EL (cell line): ENCODE data around the gene COL5A1.
"Not testable (repeated sequence)": the region's sequence is repeated elsewhere in the genome, so short reads cannot be mapped to it uniquely, and the experiment has no call there.

ENCODE experiments used
- DNase-seq: peaks from one replicate; pipeline ENCODE4 v3.0.0-alpha.2; 2016

Gene COL5A1

GRCh38 chr9:134641990-134642384 is 384 bp downstream of the COL5A1 start:
- DNase-seq, result no peak

GRCh38 chr9:134642385-134643181 is 980 bp downstream of the COL5A1 start:
- DNase-seq, result peak; percentile 90

- peak; percentile 78 for DNase-seq
Measured at GRCh38 chr9:134643222-134643671, 1.6 kb downstream of the COL5A1 start.

GRCh38 chr9:134644401-134644724 is 2.8 kb downstream of the COL5A1 start:
- not testable (repeated sequence) for DNase-seq

GRCh38 chr9:134644725-134645606 is 3.4 kb downstream of the COL5A1 start:
- peak; percentile 99 for DNase-seq

- DNase-seq, result no peak
Measured at GRCh38 chr9:134645607-134646365, 4.2 kb downstream of the COL5A1 start.

GRCh38 chr9:134647359-134648080 is 5.9 kb downstream of the COL5A1 start:
- DNase-seq, result no peak

- peak; percentile 83 for DNase-seq
Measured at GRCh38 chr9:134648701-134649530, 7.3 kb downstream of the COL5A1 start.

- DNase-seq, result no peak
Measured at GRCh38 chr9:134650431-134651190, 9.0 kb downstream of the COL5A1 start.

GRCh38 chr9:134651226-134651905 is 9.8 kb downstream of the COL5A1 start:
- no peak for DNase-seq

- no peak for DNase-seq
Measured at GRCh38 chr9:134652291-134653225, 11.0 kb downstream of the COL5A1 start.

GRCh38 chr9:134653259-134654009 is 11.8 kb downstream of the COL5A1 start:
- no peak for DNase-seq

- no peak for DNase-seq
Measured at GRCh38 chr9:134655101-134655500, 13.5 kb downstream of the COL5A1 start.

GRCh38 chr9:134655586-134656333 is 14.2 kb downstream of the COL5A1 start:
- DNase-seq, result no peak

GRCh38 chr9:134656334-134657006 is 14.9 kb downstream of the COL5A1 start:
- no peak for DNase-seq

- DNase-seq, result no peak
Measured at GRCh38 chr9:134657666-134658377, 16.2 kb downstream of the COL5A1 start.
